NCI-H146 treated with DMSO at 0.1 percent for 48 hours (cell line): ENCODE measurements around the gene HRH1.
"Not testable (repeated sequence)": the region's sequence is repeated elsewhere in the genome, so short reads cannot be mapped to it uniquely, and the experiment has no call there.

ENCODE experiments used
- DNase-seq: peaks from one replicate; lab custom pipeline; 2025; ENCODE audit not compliant: unreplicated experiment; lab: John Stamatoyannopoulos, UW

HRH1 gene

GRCh38 chr3:11201251-11202019 lies 47.1 kb downstream of the HRH1 start:
- no peak for DNase-seq

GRCh38 chr3:11203961-11204360 lies 49.7 kb downstream of the HRH1 start:
- no peak for DNase-seq

GRCh38 chr3:11204697-11205348 lies 50.5 kb downstream of the HRH1 start:
- DNase-seq, result no peak

GRCh38 chr3:11205881-11206280 lies 51.6 kb downstream of the HRH1 start:
- DNase-seq, result not testable (repeated sequence)

- no peak for DNase-seq
These were observed 52.0 kb downstream of the HRH1 start for GRCh38 chr3:11206316-11206715.

GRCh38 chr3:11206953-11207352 lies 52.7 kb downstream of the HRH1 start:
- DNase-seq, result no peak

- no peak for DNase-seq
These were observed 57.4 kb downstream of the HRH1 start for GRCh38 chr3:11211531-11212298.

GRCh38 chr3:11212299-11212608 lies 58.0 kb downstream of the HRH1 start:
- DNase-seq, result no peak

- no peak for DNase-seq
These were observed 58.5 kb downstream of the HRH1 start for GRCh38 chr3:11212784-11213183.

GRCh38 chr3:11213810-11214450 lies 59.6 kb downstream of the HRH1 start:
- no peak for DNase-seq

- no peak for DNase-seq
These were observed 60.2 kb downstream of the HRH1 start for GRCh38 chr3:11214451-11214978.

- DNase-seq, result not testable (repeated sequence)
These were observed 63.1 kb downstream of the HRH1 start for GRCh38 chr3:11217370-11217769.

- no peak for DNase-seq
These were observed 65.9 kb downstream of the HRH1 start for GRCh38 chr3:11220230-11220629.

GRCh38 chr3:11221818-11222415 lies 67.6 kb downstream of the HRH1 start:
- DNase-seq, result no peak

- no peak for DNase-seq
These were observed 69.7 kb downstream of the HRH1 start for GRCh38 chr3:11224010-11224409.

GRCh38 chr3:11224870-11225229 lies 70.6 kb downstream of the HRH1 start:
- no peak for DNase-seq

- DNase-seq, result no peak
These were observed 71.7 kb downstream of the HRH1 start for GRCh38 chr3:11226042-11226370.

GRCh38 chr3:11228041-11228440 lies 73.7 kb downstream of the HRH1 start:
- no peak for DNase-seq

GRCh38 chr3:11230125-11230524 lies 75.8 kb downstream of the HRH1 start:
- DNase-seq, result no peak

GRCh38 chr3:11230832-11231231 lies 76.5 kb downstream of the HRH1 start:
- DNase-seq, result no peak

- no peak for DNase-seq
These were observed 81.1 kb downstream of the HRH1 start for GRCh38 chr3:11235385-11235784.
